Measurements from ENCODE around the gene ZNF837.

ZNF837 gene

DNA sequence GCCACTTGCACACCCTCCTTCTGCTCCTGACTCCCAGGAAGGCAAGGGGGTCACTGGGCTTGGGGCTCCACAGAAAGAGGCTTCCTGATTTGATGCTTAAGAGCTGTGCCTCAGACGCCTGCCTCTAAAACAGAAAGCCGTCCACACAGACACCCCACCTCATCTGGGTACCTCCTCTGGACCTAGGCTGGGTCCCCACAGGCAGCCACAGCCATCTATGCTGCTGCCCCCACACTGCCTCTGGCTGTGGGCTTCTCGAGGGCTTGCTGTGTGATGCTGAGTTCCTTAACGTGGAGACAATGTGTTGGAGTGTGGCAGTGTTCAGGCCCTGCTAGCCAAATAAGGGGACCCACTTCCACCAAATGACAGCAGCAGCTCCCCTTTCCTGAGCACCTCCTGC is 62.5 kb downstream of the ZNF837 start:
- no peak for DNase-seq (ENCODE audit: low spot score)

All from iPS-NIHi11 (cell line).